HG03342 (cell line): ENCODE data around the gene TNF.

ENCODE experiments used
- ATAC-seq: cut with Tn5 transposase; IDR thresholded peaks from one replicate; pipeline ENCODE4 v1.9.1; 2021; ENCODE audit warnings: mild to moderate bottlenecking, moderate library complexity; ENCODE audit not compliant: unreplicated experiment

TNF gene

GRCh38 chr6:31622684-31623091 is 47.3 kb downstream of the TNF start:
- no peak for ATAC-seq

- no peak for ATAC-seq
These were observed 48.7 kb downstream of the TNF start for GRCh38 chr6:31624070-31624469.

- ATAC-seq = no peak
These were observed 51.6 kb downstream of the TNF start for GRCh38 chr6:31626952-31627351.

DNA sequence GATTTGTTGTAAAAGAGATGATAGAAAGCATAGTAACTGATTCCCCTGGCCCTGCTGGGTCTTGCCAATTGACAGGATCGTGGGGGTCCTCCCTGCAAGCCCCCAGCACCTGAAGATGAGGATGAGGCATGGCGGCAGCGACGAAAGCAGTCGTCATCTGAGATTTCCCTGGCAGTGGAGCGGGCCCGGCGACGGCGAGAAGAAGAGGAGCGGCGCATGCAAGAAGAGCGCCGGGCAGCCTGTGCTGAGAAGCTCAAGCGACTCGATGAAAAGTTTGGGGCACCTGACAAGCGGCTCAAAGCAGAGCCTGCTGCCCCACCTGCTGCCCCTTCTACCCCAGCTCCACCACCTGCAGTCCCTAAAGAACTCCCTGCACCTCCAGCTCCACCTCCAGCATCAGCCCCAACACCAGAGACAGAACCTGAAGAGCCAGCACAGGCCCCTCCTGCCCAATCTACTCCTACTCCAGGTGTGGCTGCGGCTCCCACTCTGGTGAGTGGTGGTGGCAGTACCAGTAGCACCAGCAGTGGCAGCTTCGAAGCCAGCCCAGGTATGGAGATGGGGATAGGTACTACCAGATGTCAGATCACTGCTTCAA is 52.4 kb downstream of the TNF start:
- no peak for ATAC-seq
